Measurements from ENCODE around the gene FBXO42.

DNA sequence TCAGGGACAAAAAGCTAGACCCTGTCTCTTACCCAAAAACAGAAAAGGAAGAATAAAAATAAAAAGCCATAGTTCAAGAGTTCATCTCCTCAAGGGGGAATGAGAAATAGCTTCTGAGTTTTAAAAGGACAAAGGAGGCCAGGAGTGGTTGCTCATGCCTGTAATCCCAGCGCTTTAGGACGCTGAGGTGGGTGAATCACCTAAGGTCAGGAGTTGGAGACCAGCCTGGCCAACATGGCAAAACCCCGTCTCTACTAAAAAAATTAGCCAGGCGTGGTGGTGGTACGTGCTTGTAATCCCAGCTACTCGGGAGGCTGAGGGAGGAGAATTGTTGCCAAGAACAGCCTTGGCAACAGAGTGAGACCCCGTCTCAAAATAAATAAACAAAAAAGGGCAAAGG is 76.7 kb downstream of the FBXO42 start:
- TF ChIP-seq, protein P1, sequence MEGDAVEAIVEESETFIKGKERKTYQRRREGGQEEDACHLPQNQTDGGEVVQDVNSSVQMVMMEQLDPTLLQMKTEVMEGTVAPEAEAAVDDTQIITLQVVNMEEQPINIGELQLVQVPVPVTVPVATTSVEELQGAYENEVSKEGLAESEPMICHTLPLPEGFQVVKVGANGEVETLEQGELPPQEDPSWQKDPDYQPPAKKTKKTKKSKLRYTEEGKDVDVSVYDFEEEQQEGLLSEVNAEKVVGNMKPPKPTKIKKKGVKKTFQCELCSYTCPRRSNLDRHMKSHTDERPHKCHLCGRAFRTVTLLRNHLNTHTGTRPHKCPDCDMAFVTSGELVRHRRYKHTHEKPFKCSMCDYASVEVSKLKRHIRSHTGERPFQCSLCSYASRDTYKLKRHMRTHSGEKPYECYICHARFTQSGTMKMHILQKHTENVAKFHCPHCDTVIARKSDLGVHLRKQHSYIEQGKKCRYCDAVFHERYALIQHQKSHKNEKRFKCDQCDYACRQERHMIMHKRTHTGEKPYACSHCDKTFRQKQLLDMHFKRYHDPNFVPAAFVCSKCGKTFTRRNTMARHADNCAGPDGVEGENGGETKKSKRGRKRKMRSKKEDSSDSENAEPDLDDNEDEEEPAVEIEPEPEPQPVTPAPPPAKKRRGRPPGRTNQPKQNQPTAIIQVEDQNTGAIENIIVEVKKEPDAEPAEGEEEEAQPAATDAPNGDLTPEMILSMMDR (IDR thresholded peaks at IDR 0.05; ENCODE audit: low read depth, low read length): no peak
- TF ChIP-seq, protein P2, sequence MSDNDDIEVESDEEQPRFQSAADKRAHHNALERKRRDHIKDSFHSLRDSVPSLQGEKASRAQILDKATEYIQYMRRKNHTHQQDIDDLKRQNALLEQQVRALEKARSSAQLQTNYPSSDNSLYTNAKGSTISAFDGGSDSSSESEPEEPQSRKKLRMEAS (IDR thresholded peaks at IDR 0.05; ENCODE audit: low read depth, low read length): no peak
- no peak for TF ChIP-seq POLR2A (IDR thresholded peaks at IDR 0.05; ENCODE audit: extremely low read depth, insufficient read length)
- TF ChIP-seq MYC (IDR thresholded peaks at IDR 0.05; ENCODE audit: low read depth, low read length): no peak
